NCI-H69 (cell line): ENCODE results near the gene MINDY4B.
"Not testable (repeated sequence)": the region's sequence is repeated elsewhere in the genome, so short reads cannot be mapped to it uniquely, and the experiment has no call there.

ENCODE experiments used
- DNase-seq: peaks from one replicate; lab custom pipeline; 2025; lab: John Stamatoyannopoulos, UW

Gene MINDY4B

DNA sequence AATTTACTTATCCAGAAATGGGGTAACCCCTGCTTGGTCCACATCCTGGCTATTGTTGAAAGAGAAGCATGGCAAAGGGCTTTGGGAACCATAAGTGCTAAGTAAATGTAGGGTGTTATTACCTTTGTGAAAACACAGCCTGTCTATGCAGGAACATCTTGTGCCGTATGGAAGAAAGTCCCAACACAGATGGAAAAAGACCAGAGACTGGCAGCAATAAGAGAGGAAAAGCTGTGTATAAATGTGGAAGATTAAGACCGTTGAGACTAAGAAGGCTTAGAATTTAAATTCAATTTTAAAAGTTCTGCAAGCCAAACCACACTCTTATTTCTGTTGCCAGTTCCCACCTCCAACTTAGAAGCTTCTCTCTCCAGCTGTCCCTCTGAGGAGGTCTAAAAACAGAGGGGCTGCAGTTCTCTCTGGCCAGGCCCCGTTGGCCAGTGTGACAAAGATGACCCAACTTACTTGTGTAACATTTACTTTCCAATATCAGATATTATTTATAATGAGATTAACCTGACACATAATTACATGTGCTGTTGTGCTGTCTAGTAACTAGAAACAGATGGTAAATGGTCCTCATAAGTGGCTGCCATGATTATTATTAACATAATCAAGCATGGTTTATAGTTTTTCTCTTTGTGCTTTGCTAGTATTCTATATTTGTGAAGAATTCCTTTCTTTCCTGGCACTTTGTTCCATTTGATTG is 7.0 kb downstream of the MINDY4B start:
- DNase-seq, result no peak

DNA sequence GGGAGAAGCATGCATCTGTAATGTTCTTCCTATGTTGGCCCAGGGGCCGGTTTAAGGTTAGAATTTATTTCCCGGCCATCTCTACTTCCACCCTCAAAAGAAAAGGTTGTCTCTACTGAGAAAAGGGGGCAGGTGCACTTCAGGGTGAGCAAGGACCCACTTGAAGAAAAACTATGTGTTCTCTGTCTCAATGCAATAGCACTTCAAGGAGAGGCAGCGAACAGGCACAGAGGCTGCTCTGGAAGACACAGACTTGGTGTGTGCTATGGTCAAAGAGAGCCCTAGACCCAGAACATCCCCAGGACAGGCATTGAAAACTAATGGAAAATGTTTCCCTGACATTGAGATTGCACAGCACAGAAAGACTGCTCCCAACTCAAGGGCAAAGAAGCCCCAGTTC is 7.6 kb downstream of the MINDY4B start:
- DNase-seq, result no peak

DNA sequence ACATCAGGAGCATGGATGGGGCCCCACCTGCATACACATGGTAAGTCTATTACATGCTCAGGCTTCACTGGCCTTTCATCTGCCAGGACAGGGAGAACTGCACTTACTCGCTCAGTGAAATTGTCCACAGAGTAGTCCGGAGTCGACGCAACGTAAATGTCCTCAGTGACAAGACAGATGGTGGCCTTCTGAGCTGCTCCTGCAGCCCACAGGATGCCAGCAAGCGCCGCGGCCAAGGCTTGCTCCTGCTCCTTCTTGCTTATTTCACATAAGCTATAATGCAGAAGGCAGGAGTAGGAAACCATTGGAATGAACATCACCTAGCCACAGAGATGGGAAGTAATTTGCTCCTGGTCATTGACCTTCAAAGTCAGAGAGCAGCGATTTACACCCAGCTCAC is 14.4 kb downstream of the MINDY4B start:
- no peak for DNase-seq

DNA sequence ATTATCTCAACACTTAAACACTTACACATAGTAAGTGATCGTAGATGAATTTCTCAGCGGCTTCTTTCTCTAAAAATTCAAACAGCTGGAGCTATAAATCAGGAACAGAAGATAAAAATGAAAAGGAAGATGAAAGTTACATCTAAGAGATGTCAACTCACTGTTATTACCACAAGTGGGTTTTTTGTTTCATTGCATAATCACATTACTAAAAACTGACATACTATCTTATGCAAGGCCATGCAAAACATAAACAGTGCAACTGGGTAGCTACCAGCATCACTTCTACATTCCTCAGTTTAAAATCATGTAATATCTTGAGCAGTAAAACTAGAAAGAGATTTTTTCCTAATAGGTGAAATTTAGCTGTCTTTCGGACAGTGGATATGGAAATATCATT is 14.9 kb downstream of the MINDY4B start:
- no peak for DNase-seq

- no peak for DNase-seq
These were observed 16.1 kb downstream of the MINDY4B start for GRCh38 chr3:150889106-150889505.

DNA sequence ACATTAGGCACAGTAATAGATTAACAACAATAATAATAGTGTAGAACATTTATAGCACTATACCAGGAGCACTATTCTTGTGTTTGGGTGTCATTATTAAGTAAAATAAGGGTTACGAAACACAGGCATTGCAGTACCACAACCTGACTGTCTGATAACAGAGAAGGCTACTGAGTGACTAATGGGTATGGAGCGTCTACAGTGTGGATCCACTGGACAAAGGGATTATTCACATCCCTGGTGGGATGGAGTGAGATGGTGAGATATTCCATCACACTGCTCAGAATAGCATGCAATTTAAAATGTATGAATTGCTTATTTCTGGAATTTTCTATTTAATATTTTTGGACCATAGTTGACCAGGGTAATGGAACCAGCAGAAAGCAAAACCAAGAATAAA is 18.2 kb downstream of the MINDY4B start:
- no peak for DNase-seq

DNA sequence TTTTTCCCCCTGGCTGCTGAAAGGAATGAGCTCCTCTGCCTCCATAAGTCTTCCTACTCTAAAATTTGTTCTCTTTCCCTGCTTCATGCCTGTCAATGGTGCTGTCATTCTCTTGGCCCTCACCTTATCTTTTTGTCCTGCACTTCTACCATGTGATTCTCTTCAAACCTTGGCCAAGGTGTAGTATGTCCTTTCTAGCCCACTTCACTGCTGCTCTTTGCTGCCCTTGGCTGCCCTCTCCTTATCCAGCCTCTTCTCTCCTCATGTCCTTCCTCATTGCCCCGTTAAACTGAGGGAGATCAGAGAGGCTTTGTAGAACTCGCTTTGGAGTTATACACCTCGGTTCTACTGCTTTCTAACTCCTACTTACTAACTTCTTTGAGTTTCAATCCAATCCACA is 19.7 kb downstream of the MINDY4B start:
- DNase-seq, result no peak

- DNase-seq, result no peak
These were observed 26.2 kb downstream of the MINDY4B start for GRCh38 chr3:150878996-150879575.

GRCh38 chr3:150878290-150878689 is 26.9 kb downstream of the MINDY4B start:
- DNase-seq, result no peak

DNA sequence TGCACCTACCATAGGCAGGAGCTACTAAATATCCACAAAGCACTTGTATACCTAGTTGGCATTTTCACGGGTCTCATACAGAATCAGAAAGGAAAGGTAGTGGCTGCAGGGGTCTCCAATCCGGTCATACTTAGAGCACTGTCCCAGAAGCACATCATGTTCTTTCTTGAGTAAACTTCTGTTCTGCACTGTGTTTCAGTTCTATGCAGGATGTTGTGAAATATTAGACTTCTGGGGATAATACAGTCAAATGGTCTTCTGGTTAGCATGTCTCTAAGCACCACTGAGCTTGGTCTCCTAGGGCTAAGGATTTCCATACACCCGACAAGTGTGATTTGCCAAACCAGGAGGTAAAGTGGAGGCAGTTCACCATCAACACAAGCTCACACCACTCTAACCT is 27.9 kb downstream of the MINDY4B start:
- no peak for DNase-seq

- DNase-seq, result no peak
These were observed 28.5 kb downstream of the MINDY4B start for GRCh38 chr3:150876611-150877265.

GRCh38 chr3:150875548-150875947 is 29.7 kb downstream of the MINDY4B start:
- DNase-seq, result no peak

DNA sequence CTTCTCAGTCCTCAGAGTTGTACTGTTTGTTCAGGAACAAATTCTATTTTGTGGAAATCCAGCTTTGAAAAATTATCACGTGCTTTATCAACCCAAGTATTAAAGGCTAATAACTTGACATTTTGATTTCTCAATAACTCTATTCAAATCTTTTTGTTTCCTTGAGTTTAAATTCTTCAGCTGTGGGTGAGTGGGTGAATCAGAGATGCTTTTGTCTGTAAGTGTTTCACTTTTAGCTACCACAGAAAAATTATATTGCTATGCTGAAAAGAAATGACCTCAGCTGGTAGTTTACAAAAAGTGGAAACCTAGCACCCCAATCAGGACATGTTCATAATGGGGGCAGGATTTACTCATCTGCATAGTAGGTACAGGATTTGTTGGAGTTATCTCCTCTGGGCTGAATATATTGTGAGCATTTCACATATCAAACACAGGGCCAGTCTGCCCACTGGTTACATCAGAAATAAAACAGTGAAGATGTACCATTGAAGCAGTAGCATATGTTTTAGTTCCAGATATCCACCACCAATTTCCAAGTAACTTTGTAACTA is 30.5 kb downstream of the MINDY4B start:
- no peak for DNase-seq

DNA sequence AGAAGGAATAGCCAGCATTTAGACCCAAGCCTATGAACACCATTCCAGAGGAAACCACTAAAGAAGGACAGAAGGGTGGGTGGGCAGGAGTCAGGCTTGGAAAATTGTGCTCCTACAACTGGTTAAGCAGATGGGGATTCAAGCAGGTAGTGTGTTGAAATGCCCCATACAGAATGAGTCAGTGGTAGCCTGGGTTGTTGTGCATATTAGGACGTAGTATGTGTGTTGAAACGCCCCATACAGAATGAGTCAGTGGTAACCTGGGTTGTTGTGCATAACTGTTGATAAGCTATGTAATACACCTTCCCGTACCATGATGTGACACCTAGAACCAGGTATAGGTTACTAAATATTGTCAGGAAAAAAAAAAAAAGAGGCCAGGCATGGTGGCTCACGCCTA is 34.0 kb downstream of the MINDY4B start:
- no peak for DNase-seq

GRCh38 chr3:150870406-150870805 is 34.8 kb downstream of the MINDY4B start:
- DNase-seq, result no peak

DNA sequence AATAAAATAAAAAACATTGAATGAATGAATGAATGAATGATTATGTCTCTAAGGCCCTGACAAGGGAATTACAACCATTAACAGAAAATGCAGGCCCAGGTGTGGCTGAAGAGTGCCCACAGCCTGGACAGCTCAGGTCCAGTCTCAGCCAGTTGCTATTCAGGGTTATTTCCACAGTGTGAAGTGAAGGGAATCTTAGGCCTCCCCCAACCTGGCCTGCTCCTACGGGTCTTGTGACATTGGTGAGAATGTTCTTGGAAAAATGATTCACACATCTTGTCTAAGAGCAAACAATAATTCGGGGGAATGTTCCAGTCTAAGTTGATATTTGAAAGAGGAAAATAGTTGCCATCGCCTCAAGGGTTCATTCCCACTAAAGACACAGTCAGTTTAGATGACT is 37.0 kb downstream of the MINDY4B start:
- no peak for DNase-seq

DNA sequence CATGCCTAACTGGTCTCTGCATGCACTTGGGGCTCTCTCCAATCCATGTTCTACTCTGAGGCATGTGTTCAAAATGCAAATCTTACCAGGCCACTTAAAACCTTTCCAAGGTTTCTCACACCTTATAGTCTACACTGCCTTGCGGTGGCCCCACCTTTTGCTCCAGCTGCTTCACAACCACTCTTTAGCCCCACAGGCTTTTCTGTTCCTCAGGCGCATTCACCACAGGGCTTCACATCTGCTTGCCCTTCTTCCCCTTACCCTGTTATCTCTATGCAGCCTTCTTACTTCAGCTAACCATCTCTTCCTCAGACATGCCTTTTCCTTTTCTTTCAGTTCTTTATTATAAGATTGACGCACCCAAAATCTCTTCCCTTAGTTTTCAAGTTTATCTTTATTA is 37.8 kb downstream of the MINDY4B start:
- DNase-seq, result no peak

DNA sequence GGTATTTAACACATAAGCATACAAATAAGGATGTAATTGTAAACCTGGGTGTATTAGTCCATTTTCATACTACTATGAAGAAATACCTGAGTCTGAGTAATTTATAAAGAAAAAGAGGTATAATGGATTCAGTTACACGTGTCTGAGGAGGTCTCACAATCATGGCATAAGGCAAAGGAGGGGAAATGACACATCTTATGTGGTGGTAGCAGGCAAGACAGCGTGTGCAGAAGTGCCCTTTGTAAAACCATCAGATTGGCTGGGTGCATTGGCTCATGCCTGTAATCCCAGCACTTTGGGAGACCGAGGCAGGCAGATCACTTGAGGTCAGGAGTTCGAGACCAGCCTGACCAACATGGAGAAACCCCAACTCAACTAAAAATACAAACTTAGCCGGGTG is 41.3 kb downstream of the MINDY4B start:
- not testable (repeated sequence) for DNase-seq

DNA sequence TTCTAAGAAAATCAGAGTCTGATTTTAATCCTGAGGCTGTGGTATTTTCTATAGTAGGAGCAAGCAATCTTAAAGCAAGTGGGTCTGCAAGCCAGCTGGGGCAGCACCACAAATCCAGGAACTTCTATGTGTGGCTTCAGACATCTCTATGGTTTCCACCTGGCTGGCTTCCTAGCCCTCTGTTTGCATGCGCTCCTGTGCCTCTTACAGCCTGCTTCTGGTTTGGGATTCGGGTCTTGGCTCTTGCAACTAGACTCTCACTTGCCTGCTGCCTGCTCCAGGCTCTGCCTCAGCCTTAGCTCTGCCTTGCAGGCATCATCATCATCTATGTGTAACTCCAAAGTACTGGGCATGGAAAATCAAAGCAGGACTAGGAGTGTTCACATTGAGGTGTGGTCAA is 43.4 kb downstream of the MINDY4B start:
- DNase-seq, result no peak

DNA sequence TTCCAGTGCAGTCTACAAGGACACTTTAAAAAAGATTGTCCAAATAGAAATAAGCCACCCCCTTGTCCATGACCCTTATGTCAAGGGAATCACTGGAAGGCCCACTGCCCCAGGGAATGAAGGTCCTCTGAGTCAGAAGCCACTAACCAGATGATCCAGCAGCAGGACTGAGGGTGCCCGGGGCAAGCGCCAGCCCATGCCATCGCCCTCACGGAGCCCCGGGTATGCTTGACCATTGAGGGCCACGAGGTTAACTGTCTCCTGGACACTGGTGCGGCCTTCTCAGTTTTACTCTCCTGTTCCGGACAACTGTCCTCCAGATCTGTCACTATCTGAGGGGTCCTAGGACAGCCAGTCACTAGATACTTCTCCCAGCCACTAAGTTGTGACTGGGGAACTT is 47.3 kb downstream of the MINDY4B start:
- not testable (repeated sequence) for DNase-seq

DNA sequence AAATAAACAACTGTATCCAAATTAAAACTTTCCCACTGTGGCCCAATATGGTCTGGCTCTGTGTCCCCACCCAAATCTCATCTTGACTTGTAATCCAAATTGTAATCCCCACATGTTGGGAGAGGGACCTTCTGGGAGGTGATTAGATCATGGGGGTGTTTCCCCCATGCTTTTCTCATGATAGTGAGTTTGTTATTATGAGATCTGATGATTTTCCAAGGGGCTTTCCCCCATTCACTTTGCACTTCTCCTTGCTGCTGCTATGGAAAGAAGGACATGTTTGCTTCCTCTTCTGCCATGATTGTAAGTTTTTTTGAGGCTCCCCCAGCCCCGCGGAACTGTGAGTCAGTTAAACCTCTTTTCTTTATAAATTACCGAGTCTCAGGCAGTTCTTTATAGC is 55.0 kb downstream of the MINDY4B start:
- no peak for DNase-seq

DNA sequence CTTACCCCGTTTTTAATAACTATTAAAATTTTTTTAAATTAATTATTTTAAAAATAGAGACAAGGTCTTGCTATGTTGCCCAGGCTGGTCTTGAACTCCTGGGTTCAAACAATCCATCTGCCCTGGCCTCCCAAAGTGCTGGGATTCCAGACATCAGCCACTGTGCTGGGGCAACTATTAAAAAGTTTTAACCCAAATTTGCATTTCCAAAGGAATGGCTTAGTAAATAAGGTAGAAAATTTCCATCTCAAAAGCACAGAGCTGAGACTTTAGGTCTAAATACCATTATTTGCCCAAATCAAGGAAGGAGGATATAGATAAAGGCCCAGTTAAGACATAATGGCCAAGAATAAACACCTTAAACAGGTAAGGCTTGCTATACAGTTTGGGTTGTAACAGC is 56.4 kb downstream of the MINDY4B start:
- DNase-seq, result no peak

DNA sequence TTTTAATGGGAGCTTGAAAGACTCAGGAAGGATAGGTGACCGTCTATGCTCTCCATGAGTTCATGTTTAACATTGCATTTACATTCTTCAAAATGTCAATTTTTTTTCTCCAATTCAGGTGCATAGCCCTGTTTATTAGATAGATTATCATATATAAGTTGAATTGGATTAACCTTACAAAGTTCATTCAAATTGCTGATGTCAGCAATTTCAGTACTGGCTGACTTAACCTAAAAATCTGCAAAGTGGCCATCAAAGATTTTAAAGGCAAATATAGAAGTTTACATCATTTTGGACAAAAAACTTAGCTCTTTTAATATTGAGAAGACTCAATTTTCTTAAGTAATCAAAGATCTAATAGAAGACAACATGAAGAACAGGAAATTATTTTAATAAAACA is 57.8 kb downstream of the MINDY4B start:
- DNase-seq, result no peak
